Mesendoderm (in vitro differentiated cells): Measurements from ENCODE around the gene ZDHHC13.
A peak's percentile ranks its signal among the peaks of the same experiment; 100 is the strongest.

Source experiments
- DNase-seq: peaks from one replicate; pipeline ENCODE4 v3.0.0; 2013
- H2AK5ac ChIP-seq: 2 replicates; pipeline ENCODE4 v1.6.1; 2013; ENCODE audit warnings: low read length, inconsistent platforms
- H2BK120ac ChIP-seq: 2 replicates; pipeline ENCODE4 v1.6.1; 2013; ENCODE audit warnings: low read depth, mild to moderate bottlenecking, low read length, moderate library complexity, mixed read lengths
- H2BK15ac ChIP-seq: replicated peaks from 2 replicates; pipeline ENCODE4 v1.6.1; 2013; ENCODE audit warnings: low read depth, mild to moderate bottlenecking, moderate library complexity
- H2BK5ac ChIP-seq: 2 replicates; pipeline ENCODE4 v1.6.1; 2013; ENCODE audit warnings: low read length, inconsistent platforms
- H3K18ac ChIP-seq: 2 replicates; pipeline ENCODE4 v1.6.1; 2013; ENCODE audit warnings: mild to moderate bottlenecking, low read length, mixed read lengths
- H3K23ac ChIP-seq: one replicate; pipeline ENCODE4 v1.6.1; 2013; ENCODE audit warnings: low read length
- H3K27ac ChIP-seq: 2 replicates; pipeline ENCODE4 v1.5.1; 2013; ENCODE audit warnings: low read depth, mild to moderate bottlenecking, inconsistent platforms, low read length, moderate library complexity
- H3K27me3 ChIP-seq: 2 replicates; pipeline ENCODE4 v1.6.1; 2013; ENCODE audit warnings: low read length, control low read depth, mild to moderate bottlenecking, inconsistent platforms; ENCODE audit not compliant: insufficient read depth, poor library complexity
- H3K36me3 ChIP-seq: 2 replicates; pipeline ENCODE4 v1.6.1; 2013; ENCODE audit warnings: low read length, inconsistent platforms; ENCODE audit not compliant: control insufficient read depth, insufficient read depth
- H3K4ac ChIP-seq: one replicate; pipeline ENCODE4 v1.6.1; 2013; ENCODE audit warnings: low read depth, mild to moderate bottlenecking, low read length, moderate library complexity
- H3K4me1 ChIP-seq: 2 replicates; pipeline ENCODE4 v1.6.1; 2013; ENCODE audit warnings: low read depth, low read length, inconsistent platforms; ENCODE audit not compliant: control insufficient read depth
- H3K4me2 ChIP-seq: 2 replicates; pipeline ENCODE4 v1.6.1; 2013; ENCODE audit warnings: low read length
- H3K4me3 ChIP-seq: 2 replicates; pipeline ENCODE4 v1.5.1; 2013; ENCODE audit warnings: mild to moderate bottlenecking, low read length
- H3K56ac ChIP-seq: one replicate; pipeline ENCODE4 v1.6.1; 2013; ENCODE audit warnings: low read length
- H3K79me1 ChIP-seq: 2 replicates; pipeline ENCODE4 v1.6.1; 2013; ENCODE audit warnings: low read length, inconsistent platforms
- H3K79me2 ChIP-seq: 2 replicates; pipeline ENCODE4 v1.6.1; 2013; ENCODE audit warnings: mild to moderate bottlenecking, low read length; ENCODE audit not compliant: control insufficient read depth, insufficient read depth
- H3K9ac ChIP-seq: 2 replicates; pipeline ENCODE4 v1.6.1; 2013; ENCODE audit warnings: low read length, inconsistent platforms
- H4K5ac ChIP-seq: one replicate; pipeline ENCODE4 v1.6.1; 2013; ENCODE audit warnings: low read length
- H4K8ac ChIP-seq: one replicate; pipeline ENCODE4 v1.6.1; 2013; ENCODE audit warnings: low read depth, mild to moderate bottlenecking, control low read depth, low read length, moderate library complexity
- WGBS: extraction: QIAGEN DNeasy Blood & Tissue Kit; methylation state at CpG from one replicate; pipeline ENCODE4 v1.1.7; 2013; ENCODE audit warnings: low lambda C conversion rate, missing lambda C conversion rate; ENCODE audit not compliant: insufficient coverage; ENCODE audit errors: extremely low coverage; 5-methylcytosine and 5-hydroxymethylcytosine counted together

The ZDHHC13 gene

GRCh38 chr11:19185516-19186052 is 68.6 kb downstream of the ZDHHC13 start:
- no peak overlapping the region for H3K9ac ChIP-seq
- H3K27me3 ChIP-seq: no peaks in the 10 kb centered on the region
- WGBS: no CpG with 5 or more reads among the region's 6 CpGs
- H3K4ac ChIP-seq: no peak overlapping the region
- H2BK15ac ChIP-seq: no peak overlapping the region
- no peak overlapping the region for H4K5ac ChIP-seq
- no peak for DNase-seq
- H3K4me1 ChIP-seq: peaks cover 2% of the 10 kb centered on the region
- no peak overlapping the region for H2BK5ac ChIP-seq
- H4K8ac ChIP-seq: no peak overlapping the region
- no peak overlapping the region for H3K27ac ChIP-seq
- no peaks in the 10 kb centered on the region for H3K36me3 ChIP-seq
- H3K23ac ChIP-seq: no peak overlapping the region
- no peak overlapping the region for H3K4me3 ChIP-seq
- H3K4me2 ChIP-seq: no peak overlapping the region
- no peaks in the 10 kb centered on the region for H3K79me1 ChIP-seq
- no peak overlapping the region for H3K18ac ChIP-seq
- no peaks in the 10 kb centered on the region for H3K79me2 ChIP-seq
- H2BK120ac ChIP-seq: no peak overlapping the region
- no peak overlapping the region for H2AK5ac ChIP-seq
- no peak overlapping the region for H3K56ac ChIP-seq

GRCh38 chr11:19187114-19187832 is 70.3 kb downstream of the ZDHHC13 start:
- no peak overlapping the region for H3K23ac ChIP-seq
- H2BK120ac ChIP-seq: no peak overlapping the region
- no peak for DNase-seq
- no peak overlapping the region for H3K4me3 ChIP-seq
- H2AK5ac ChIP-seq: no peak overlapping the region
- H3K4me2 ChIP-seq: no peak overlapping the region
- no peak overlapping the region for H3K27ac ChIP-seq
- no peak overlapping the region for H2BK5ac ChIP-seq
- H2BK15ac ChIP-seq: no peak overlapping the region
- no peak overlapping the region for H3K4ac ChIP-seq
- H3K18ac ChIP-seq: peak overlapping the region; percentile 16
- no peak overlapping the region for H4K8ac ChIP-seq
- H3K9ac ChIP-seq: no peak overlapping the region
- H4K5ac ChIP-seq: no peak overlapping the region
- H3K36me3 ChIP-seq: no peaks in the 10 kb centered on the region
- H3K27me3 ChIP-seq: no peaks in the 10 kb centered on the region
- peaks cover 2% of the 10 kb centered on the region for H3K4me1 ChIP-seq
- no CpG with 5 or more reads among the region's 5 CpGs for WGBS
- no peak overlapping the region for H3K56ac ChIP-seq
- no peaks in the 10 kb centered on the region for H3K79me2 ChIP-seq
- H3K79me1 ChIP-seq: no peaks in the 10 kb centered on the region

GRCh38 chr11:19187833-19188258 is 70.9 kb downstream of the ZDHHC13 start:
- Histone ChIP-seq H2AK5ac (no peak overlapping the region), H3K27ac (no peak overlapping the region), H4K5ac (no peak overlapping the region), H2BK15ac (no peak overlapping the region), H3K9ac (no peak overlapping the region), H3K56ac (no peak overlapping the region), H2BK120ac (no peak overlapping the region), H3K4me1 (peaks cover 2% of the 10 kb centered on the region), H3K79me2 (no peaks in the 10 kb centered on the region), H3K4me3 (no peak overlapping the region), H3K18ac (no peak overlapping the region), H2BK5ac (no peak overlapping the region), H3K4ac (no peak overlapping the region), H3K4me2 (no peak overlapping the region), H3K23ac (no peak overlapping the region), H3K27me3 (no peaks in the 10 kb centered on the region), H3K36me3 (no peaks in the 10 kb centered on the region), H4K8ac (no peak overlapping the region), H3K79me1 (no peaks in the 10 kb centered on the region)
- WGBS: no CpG with 5 or more reads among the region's 9 CpGs
- no peak for DNase-seq

GRCh38 chr11:19191530-19192169 is 74.7 kb downstream of the ZDHHC13 start:
- peaks cover 2% of the 10 kb centered on the region for H3K4me1 ChIP-seq
- H3K36me3 ChIP-seq: no peaks in the 10 kb centered on the region
- H3K79me2 ChIP-seq: no peaks in the 10 kb centered on the region
- H3K18ac ChIP-seq: peak overlapping the region; percentile 46
- no peak overlapping the region for H2AK5ac ChIP-seq
- no peak overlapping the region for H2BK120ac ChIP-seq
- peak; percentile 8 for DNase-seq
- H4K8ac ChIP-seq: no peak overlapping the region
- H3K23ac ChIP-seq: peak overlapping the region; percentile 7
- H3K79me1 ChIP-seq: no peaks in the 10 kb centered on the region
- no peaks in the 10 kb centered on the region for H3K27me3 ChIP-seq
- no peak overlapping the region for H3K4me2 ChIP-seq
- no peak overlapping the region for H3K4me3 ChIP-seq
- H3K4ac ChIP-seq: no peak overlapping the region
- no peak overlapping the region for H2BK15ac ChIP-seq
- no CpG with 5 or more reads among the region's 7 CpGs for WGBS
- H3K56ac ChIP-seq: no peak overlapping the region
- H4K5ac ChIP-seq: no peak overlapping the region
- no peak overlapping the region for H3K27ac ChIP-seq
- H2BK5ac ChIP-seq: no peak overlapping the region
- H3K9ac ChIP-seq: no peak overlapping the region

- no peak overlapping the region for H3K27ac ChIP-seq
These were observed 76.9 kb downstream of the ZDHHC13 start for GRCh38 chr11:19193916-19194315.

More at GRCh38 chr11:19193916-19194315, 76.9 kb downstream of the ZDHHC13 start:
- H3K23ac ChIP-seq: no peak overlapping the region
- DNase-seq: no peak
- no peaks in the 10 kb centered on the region for H3K27me3 ChIP-seq
- H3K4me2 ChIP-seq: no peak overlapping the region
- H3K18ac ChIP-seq: no peak overlapping the region
- H4K8ac ChIP-seq: no peak overlapping the region
- H3K4ac ChIP-seq: no peak overlapping the region
- H3K79me1 ChIP-seq: no peaks in the 10 kb centered on the region
- H3K36me3 ChIP-seq: no peaks in the 10 kb centered on the region
- H3K4me1 ChIP-seq: no peaks in the 10 kb centered on the region
- no peak overlapping the region for H4K5ac ChIP-seq
- H2BK5ac ChIP-seq: no peak overlapping the region
- no peaks in the 10 kb centered on the region for H3K79me2 ChIP-seq
- H2BK15ac ChIP-seq: no peak overlapping the region
- WGBS: no CpG with 5 or more reads among the region's 2 CpGs
- H3K56ac ChIP-seq: no peak overlapping the region
- no peak overlapping the region for H2BK120ac ChIP-seq
- no peak overlapping the region for H3K4me3 ChIP-seq
- no peak overlapping the region for H3K9ac ChIP-seq
- H2AK5ac ChIP-seq: no peak overlapping the region
